SK-N-SH (cell line): Measurements from ENCODE around the gene OCA2. TPM values are rescaled to one million over a fixed set of nuclear protein-coding genes. Genes with fewer than 3 reads are reported as not detected.

ENCODE experiments used
- CTCF ChIA-PET: fragments of 300-600, 350-600 bp; formaldehyde crosslinking; extraction: SDS; loops from one replicate; lab custom pipeline; 2021; lab: Yijun Ruan, JAX
- POLR2A ChIA-PET: fragments of 350-600 bp; sonication (Branson Sonifier 250); formaldehyde crosslinking; extraction: SDS; loops from one replicate; lab custom pipeline; 2020; ENCODE audit warnings: antibody characterized with exemption, inconsistent platforms; lab: Yijun Ruan, JAX
- DNase-seq: peaks from one replicate; pipeline ENCODE4 v3.0.0; 2012
- H2AFZ ChIP-seq: fragments of 200-600 bp; sonication (generic); 2 replicates; pipeline ENCODE4 v1.8.1; 2016; ENCODE audit warnings: antibody characterized with exemption, mild to moderate bottlenecking, low read depth
- H3F3A ChIP-seq: fragments of 200-600 bp; sonication (generic); replicated peaks from 2 replicates; pipeline ENCODE3; 2016; ENCODE audit warnings: antibody characterized with exemption, mild to moderate bottlenecking; ENCODE audit not compliant: insufficient read depth
- H3K27ac ChIP-seq, 2 experiments: fragments of 200-500 bp in 1 of 2; fragments of 200-600 bp in 1 of 2; sonication (Bioruptor generic) in 1 of 2; sonication (generic), shearing (Covaris generic) in 1 of 2; 2 replicates each; pipeline versions ENCODE4 v1.5.1 to v1.6.1; 2014 to 2016; ENCODE audit warnings: low read depth in 2 of 2, inconsistent platforms in 1 of 2, low read length in 1 of 2, mild to moderate bottlenecking in 1 of 2, mixed read lengths in 1 of 2
- H3K27me3 ChIP-seq: fragments of 200-600 bp; sonication (generic), shearing (Covaris generic); 2 replicates; pipeline ENCODE4 v1.6.1; 2016; ENCODE audit warnings: mixed run types; ENCODE audit not compliant: insufficient read depth
- H3K36me3 ChIP-seq, 2 experiments: fragments of 200-500 bp in 1 of 2; fragments of 200-600 bp in 1 of 2; sonication (Bioruptor generic) in 1 of 2; sonication (generic) in 1 of 2; replicated peaks in 1 of 2; 2 replicates each; pipeline versions ENCODE3 to v1.5.1; 2014 to 2016; ENCODE audit warnings: low read length in 1 of 2, mild to moderate bottlenecking in 1 of 2; ENCODE audit not compliant: insufficient read depth in 2 of 2, control insufficient read depth in 1 of 2
- H3K4me1 ChIP-seq, 2 experiments: fragments of 200-500 bp in 1 of 2; fragments of 200-600 bp in 1 of 2; sonication (Bioruptor generic) in 1 of 2; sonication (generic), shearing (Covaris generic) in 1 of 2; 2 replicates each; pipeline versions ENCODE4 v1.5.1 to v1.6.1; 2014 to 2016; ENCODE audit warnings: low read depth in 1 of 2, low read length in 1 of 2, mixed run types in 1 of 2; ENCODE audit not compliant: insufficient read depth in 2 of 2, control insufficient read depth in 1 of 2
- H3K4me2 ChIP-seq: fragments of 200-600 bp; sonication (generic), shearing (Covaris generic); 2 replicates; pipeline ENCODE4 v1.6.1; 2017; ENCODE audit warnings: mixed run types
- H3K4me3 ChIP-seq, 2 experiments: fragments of 200-500 bp in 1 of 2; fragments of 200-600 bp in 1 of 2; sonication (Bioruptor generic) in 1 of 2; sonication (generic), shearing (Covaris generic) in 1 of 2; 2 replicates each; pipeline versions ENCODE4 v1.5.1 to v1.8.1; 2014 to 2016; ENCODE audit warnings: low read depth in 2 of 2, inconsistent platforms in 1 of 2, low read length in 1 of 2, mild to moderate bottlenecking in 1 of 2, mixed read lengths in 1 of 2, moderate library complexity in 1 of 2
- H3K79me2 ChIP-seq: fragments of 200-600 bp; sonication (generic); 2 replicates; pipeline ENCODE4 v1.8.1; 2017; ENCODE audit warnings: mild to moderate bottlenecking; ENCODE audit not compliant: insufficient read depth
- H3K9ac ChIP-seq: fragments of 200-600 bp; sonication (generic); 2 replicates; pipeline ENCODE4 v1.6.1; 2017; ENCODE audit warnings: mixed run types
- H3K9me2 ChIP-seq: fragments of 200-600 bp; sonication (generic); 2 replicates; pipeline ENCODE4 v1.6.1; 2017; ENCODE audit warnings: mixed run types
- H3K9me3 ChIP-seq: fragments of 200-600 bp; sonication (generic); 2 replicates; pipeline ENCODE4 v1.6.1; 2017; ENCODE audit warnings: mixed run types, mild to moderate bottlenecking, moderate library complexity
- H4K20me1 ChIP-seq: fragments of 200-600 bp; sonication (generic); 2 replicates; pipeline ENCODE4 v1.6.1; 2017; ENCODE audit warnings: mild to moderate bottlenecking, mixed run types; ENCODE audit not compliant: insufficient read depth
- CTCF ChIP-seq: fragments of 200-600 bp; sonication (generic); IDR thresholded peaks from 2 replicates; pipeline ENCODE4 v1.6.1; 2017; ENCODE audit warnings: antibody characterized with exemption, mild to moderate bottlenecking, moderate library complexity
- ELF1 ChIP-seq: IDR thresholded peaks from 2 replicates; pipeline ENCODE4 v1.4.0; 2012
- EP300 ChIP-seq, 2 experiments: IDR thresholded peaks; 2 replicates each; pipeline versions ENCODE4 v1.4.0 to v1.6.1; 2012; ENCODE audit warnings: borderline replicate concordance in 1 of 2, low read depth in 1 of 2, low read length in 1 of 2
- EZH2phosphoT487 ChIP-seq: fragments of 200-600 bp; sonication (generic); IDR thresholded peaks from 2 replicates; pipeline ENCODE4 v1.6.1; 2017; ENCODE audit warnings: low read depth, mixed run types, mild to moderate bottlenecking, antibody characterized with exemption, moderate library complexity, borderline replicate concordance
- FOSL2 ChIP-seq: IDR thresholded peaks from 2 replicates; pipeline ENCODE4 v1.4.0; 2012; ENCODE audit warnings: low read depth, mild to moderate bottlenecking, moderate library complexity, borderline replicate concordance
- FOXJ3 ChIP-seq: sonication (generic); formaldehyde crosslinking; IDR thresholded peaks from 2 replicates; pipeline ENCODE4 v1.5.1; 2020; ENCODE audit warnings: mild to moderate bottlenecking, missing genetic modification reagents
- GABPA ChIP-seq: IDR thresholded peaks from 2 replicates; pipeline ENCODE4 v1.4.0; 2012; ENCODE audit warnings: low read depth, mild to moderate bottlenecking
- JUND ChIP-seq: IDR thresholded peaks from 2 replicates; pipeline ENCODE4 v1.4.0; 2012
- MEF2A ChIP-seq: IDR thresholded peaks from 2 replicates; pipeline ENCODE4 v1.4.0; 2012; ENCODE audit warnings: low read depth, borderline replicate concordance
- NFIC ChIP-seq: IDR thresholded peaks from 2 replicates; pipeline ENCODE4 v1.4.0; 2012; ENCODE audit warnings: borderline replicate concordance
- NRF1 ChIP-seq: IDR thresholded peaks from 2 replicates; pipeline ENCODE4 v1.6.1; 2012; ENCODE audit warnings: low read depth, mild to moderate bottlenecking, low read length
- POLR2AphosphoS5 ChIP-seq: IDR thresholded peaks from 2 replicates; pipeline ENCODE4 v1.6.1; 2012; ENCODE audit warnings: low read depth, low read length
- RAD21 ChIP-seq: IDR thresholded peaks from 2 replicates; pipeline ENCODE4 v1.6.1; 2012; ENCODE audit warnings: mild to moderate bottlenecking, low read length
- RFX5 ChIP-seq: IDR thresholded peaks from 2 replicates; pipeline ENCODE4 v1.6.1; 2012; ENCODE audit warnings: mild to moderate bottlenecking, improper control_type of control experiment, low read length
- RXRA ChIP-seq: IDR thresholded peaks from 2 replicates; pipeline ENCODE4 v1.4.0; 2012; ENCODE audit warnings: low read depth, mild to moderate bottlenecking, borderline replicate concordance
- WGBS: methylation state at CpG from one replicate; pipeline ENCODE4 v1.1.6; 2017; ENCODE audit warnings: low lambda C conversion rate; 5-methylcytosine and 5-hydroxymethylcytosine counted together
- polyA plus RNA-seq, 3 experiments: library from polyadenylated mRNA; depleted of rRNA; stranded (reverse); fragments of >200 nt; gene quantifications; 2 replicates each; pipeline ENCODE4 v1.2.3, GENCODE V29; 2012
- TF ChIP-seq, protein P1 (sequence below): fragments of 150-350 bp; IDR thresholded peaks from 2 replicates; pipeline ENCODE4 v1.6.1; 2017; ENCODE audit warnings: antibody characterized with exemption, low read length, low read depth, borderline replicate concordance
- TF ChIP-seq, protein P2 (sequence below): IDR thresholded peaks from 2 replicates; pipeline ENCODE4; 2012
- TF ChIP-seq, protein P3 (sequence below): IDR thresholded peaks from 2 replicates; pipeline ENCODE4 v1.4.0; 2012; ENCODE audit warnings: low read depth, borderline replicate concordance

Gene OCA2
- polyA plus RNA-seq, 1 of the 3 experiments (the other 2 are of a cell fraction) = 0.16 TPM

GRCh38 chr15:27826411-27826810 lies 272.7 kb downstream of the OCA2 start:
- ChIA-PET CTCF (interaction anchor here (0.8 kb wide), 1 partner anchor 173 kb away, joined by 3 read pairs; no protein-coding TSS in a partner anchor), POLR2A (no interaction called here)
- no peaks in the 10 kb centered on the region for H3K36me3 ChIP-seq
- H3K4me2 ChIP-seq = no peak overlapping the region
- no peak for DNase-seq
- no peaks in the 10 kb centered on the region for H3K27me3 ChIP-seq
- no peaks in the 10 kb centered on the region for H3K79me2 ChIP-seq
- no peaks in the 10 kb centered on the region for H3K4me1 ChIP-seq
- 39% methylated on average over 6 of the region's 7 CpGs for WGBS
- H3K9me3 ChIP-seq = no peaks in the 10 kb centered on the region
- no peaks in the 10 kb centered on the region for H4K20me1 ChIP-seq
- TF ChIP-seq GABPA (no peak), NFIC (no peak), EP300 (IDR thresholded peaks at IDR 0.05; ENCODE audit: borderline replicate concordance in 1 of 2, low read depth in 1 of 2, low read length in 1 of 2) (no peak), POLR2AphosphoS5 (no peak), RFX5 (no peak), MEF2A (no peak), FOXJ3 (CRISPR knock-in tag) (no peak), CTCF (no peak), NRF1 (no peak), RAD21 (no peak), ELF1 (no peak), FOSL2 (no peak), JUND (no peak), EZH2phosphoT487 (no peak), RXRA (no peak)
- TF ChIP-seq, protein P1, sequence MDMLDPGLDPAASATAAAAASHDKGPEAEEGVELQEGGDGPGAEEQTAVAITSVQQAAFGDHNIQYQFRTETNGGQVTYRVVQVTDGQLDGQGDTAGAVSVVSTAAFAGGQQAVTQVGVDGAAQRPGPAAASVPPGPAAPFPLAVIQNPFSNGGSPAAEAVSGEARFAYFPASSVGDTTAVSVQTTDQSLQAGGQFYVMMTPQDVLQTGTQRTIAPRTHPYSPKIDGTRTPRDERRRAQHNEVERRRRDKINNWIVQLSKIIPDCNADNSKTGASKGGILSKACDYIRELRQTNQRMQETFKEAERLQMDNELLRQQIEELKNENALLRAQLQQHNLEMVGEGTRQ = no peak
- TF ChIP-seq, protein P2, sequence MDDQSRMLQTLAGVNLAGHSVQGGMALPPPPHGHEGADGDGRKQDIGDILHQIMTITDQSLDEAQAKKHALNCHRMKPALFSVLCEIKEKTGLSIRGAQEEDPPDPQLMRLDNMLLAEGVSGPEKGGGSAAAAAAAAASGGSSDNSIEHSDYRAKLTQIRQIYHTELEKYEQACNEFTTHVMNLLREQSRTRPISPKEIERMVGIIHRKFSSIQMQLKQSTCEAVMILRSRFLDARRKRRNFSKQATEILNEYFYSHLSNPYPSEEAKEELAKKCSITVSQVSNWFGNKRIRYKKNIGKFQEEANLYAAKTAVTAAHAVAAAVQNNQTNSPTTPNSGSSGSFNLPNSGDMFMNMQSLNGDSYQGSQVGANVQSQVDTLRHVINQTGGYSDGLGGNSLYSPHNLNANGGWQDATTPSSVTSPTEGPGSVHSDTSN = no peak
- TF ChIP-seq, protein P3, sequence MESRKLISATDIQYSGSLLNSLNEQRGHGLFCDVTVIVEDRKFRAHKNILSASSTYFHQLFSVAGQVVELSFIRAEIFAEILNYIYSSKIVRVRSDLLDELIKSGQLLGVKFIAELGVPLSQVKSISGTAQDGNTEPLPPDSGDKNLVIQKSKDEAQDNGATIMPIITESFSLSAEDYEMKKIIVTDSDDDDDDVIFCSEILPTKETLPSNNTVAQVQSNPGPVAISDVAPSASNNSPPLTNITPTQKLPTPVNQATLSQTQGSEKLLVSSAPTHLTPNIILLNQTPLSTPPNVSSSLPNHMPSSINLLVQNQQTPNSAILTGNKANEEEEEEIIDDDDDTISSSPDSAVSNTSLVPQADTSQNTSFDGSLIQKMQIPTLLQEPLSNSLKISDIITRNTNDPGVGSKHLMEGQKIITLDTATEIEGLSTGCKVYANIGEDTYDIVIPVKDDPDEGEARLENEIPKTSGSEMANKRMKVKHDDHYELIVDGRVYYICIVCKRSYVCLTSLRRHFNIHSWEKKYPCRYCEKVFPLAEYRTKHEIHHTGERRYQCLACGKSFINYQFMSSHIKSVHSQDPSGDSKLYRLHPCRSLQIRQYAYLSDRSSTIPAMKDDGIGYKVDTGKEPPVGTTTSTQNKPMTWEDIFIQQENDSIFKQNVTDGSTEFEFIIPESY = no peak
- no peaks in the 10 kb centered on the region for H3F3A ChIP-seq
- H3K9ac ChIP-seq = no peak overlapping the region
- no peak overlapping the region for H3K27ac ChIP-seq
- no peak overlapping the region for H2AFZ ChIP-seq
- no peak overlapping the region for H3K4me3 ChIP-seq
- no peaks in the 10 kb centered on the region for H3K9me2 ChIP-seq
